NCI-H1092 treated with DMSO at 0.1 percent for 48 hours (cell line): ENCODE measurements around the gene DUSP16.
"Not testable (repeated sequence)": the region's sequence is repeated elsewhere in the genome, so short reads cannot be mapped to it uniquely, and the experiment has no call there.

Experiments used
- DNase-seq: peaks from one replicate; lab custom pipeline; 2025; lab: John Stamatoyannopoulos, UW

Gene DUSP16

DNA sequence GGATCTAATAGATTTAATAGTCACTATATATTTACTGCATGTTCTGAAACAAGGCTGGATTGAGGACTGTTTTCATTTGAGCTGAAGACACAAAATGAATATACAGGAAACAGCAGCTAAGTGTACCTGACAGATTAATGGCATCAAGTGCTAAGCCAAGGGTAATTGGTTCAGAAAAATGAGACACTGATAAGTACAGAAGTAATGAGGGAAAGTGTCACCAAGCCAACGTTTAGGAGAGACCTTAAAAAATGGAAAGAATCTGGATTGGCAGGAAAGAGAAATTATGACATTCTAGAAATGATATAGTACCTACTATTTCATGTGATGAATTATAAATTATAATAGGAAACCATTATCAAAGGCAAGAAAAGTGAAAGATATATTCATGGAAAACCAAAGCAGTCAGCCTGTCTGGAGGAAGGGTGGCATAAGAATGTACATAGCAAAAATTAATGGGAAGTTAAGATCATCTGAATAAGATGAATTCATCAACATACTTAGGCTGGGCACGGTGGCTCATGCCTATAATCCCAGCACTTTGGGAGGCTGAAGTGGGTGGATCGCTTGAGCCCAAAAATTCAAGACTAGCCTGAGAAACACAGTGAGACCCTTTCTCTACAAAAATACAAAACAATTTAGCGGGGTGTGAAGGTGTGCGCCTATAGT lies 21.0 kb upstream of the DUSP16 start:
- no peak for DNase-seq

DNA sequence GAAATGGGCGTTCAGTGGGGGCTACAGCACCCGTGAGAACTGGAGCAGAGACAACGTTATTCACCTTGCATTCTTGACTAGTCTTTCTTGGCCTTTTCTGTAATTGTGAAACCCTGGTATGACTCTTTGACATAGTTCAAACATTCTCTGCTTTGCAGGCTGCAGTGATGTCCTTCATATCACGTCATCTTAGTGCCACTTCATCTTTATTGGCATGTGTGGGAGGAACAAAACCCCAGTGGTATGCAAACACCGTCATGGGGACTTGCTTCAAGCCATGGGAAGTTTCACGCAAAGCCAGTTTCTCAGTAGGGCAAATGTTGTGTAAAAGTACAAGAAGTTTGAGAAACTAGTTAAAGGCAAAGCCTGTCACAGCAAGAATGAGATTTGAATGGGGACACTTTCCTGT lies 20.2 kb upstream of the DUSP16 start:
- no peak for DNase-seq

DNA sequence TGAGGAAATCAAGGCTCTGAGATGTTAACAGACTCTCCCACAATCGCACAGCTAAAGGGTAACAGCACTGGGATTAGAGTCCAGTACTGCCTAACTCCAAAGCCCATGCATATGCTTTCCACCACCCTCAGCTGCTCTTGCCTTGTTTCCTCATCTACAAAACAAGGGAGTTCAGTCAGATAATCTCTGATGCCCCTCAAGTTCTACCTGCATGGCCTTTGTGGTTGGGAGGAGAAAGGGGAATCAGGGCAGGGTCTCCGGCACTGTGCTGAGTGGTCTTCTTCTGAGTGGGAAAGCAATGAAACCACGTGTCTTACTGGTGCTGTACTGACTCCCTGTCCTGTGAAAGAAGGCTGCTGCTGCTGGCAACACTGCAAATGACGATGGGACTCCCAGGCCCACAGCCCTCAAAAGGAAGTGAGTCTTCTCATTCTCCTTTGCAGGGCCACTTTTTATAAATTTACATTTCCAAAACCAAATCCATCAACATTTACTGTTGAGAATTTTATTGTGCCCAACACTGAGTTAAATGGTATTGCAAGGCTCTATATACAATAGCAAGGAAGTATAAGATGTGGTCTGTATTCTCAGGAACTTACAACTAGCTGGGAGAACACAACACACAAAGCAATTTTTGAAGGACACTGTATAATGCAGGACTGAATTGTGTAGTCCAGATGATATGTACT lies 19.7 kb upstream of the DUSP16 start:
- no peak for DNase-seq

GRCh38 chr12:12580716-12581115 lies 18.1 kb upstream of the DUSP16 start:
- not testable (repeated sequence) for DNase-seq

- DNase-seq: no peak
Measured at GRCh38 chr12:12577786-12578185, 15.1 kb upstream of the DUSP16 start.

GRCh38 chr12:12572659-12573058 lies 10.0 kb upstream of the DUSP16 start:
- no peak for DNase-seq

- not testable (repeated sequence) for DNase-seq
Measured at GRCh38 chr12:12565971-12566370, 3.3 kb upstream of the DUSP16 start.

GRCh38 chr12:12564911-12565310 lies 2.2 kb upstream of the DUSP16 start:
- no peak for DNase-seq

DNA sequence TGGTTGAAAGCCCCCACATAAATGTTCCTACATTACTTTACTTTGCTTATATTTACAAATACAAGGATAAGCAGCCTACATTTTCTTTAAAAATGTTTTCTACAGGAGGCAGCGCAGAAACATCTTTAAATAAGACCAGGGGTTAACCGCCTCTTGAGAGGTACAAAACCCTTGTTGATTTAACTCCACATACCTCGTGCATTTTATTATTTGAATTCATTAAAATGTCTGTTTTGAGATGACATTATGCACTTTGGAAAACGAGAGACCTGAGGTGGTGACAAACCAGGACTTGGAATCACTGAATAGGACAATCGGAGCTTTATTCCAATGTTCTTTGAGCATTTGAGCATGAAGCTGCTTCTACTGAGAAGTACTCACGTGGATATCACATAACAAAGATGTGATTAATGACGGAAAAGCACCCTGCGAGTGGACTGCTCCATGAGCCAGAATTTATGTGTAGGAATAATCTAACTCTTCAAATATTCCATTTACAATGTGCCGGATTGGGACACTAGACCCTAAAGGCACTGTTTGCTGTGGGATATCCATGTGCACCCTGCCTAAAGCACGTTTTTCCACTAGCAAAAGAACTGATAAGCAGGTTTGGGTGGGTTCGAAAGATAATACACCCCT lies 746 bp upstream of the DUSP16 start:
- DNase-seq: peak; percentile 51

DNA sequence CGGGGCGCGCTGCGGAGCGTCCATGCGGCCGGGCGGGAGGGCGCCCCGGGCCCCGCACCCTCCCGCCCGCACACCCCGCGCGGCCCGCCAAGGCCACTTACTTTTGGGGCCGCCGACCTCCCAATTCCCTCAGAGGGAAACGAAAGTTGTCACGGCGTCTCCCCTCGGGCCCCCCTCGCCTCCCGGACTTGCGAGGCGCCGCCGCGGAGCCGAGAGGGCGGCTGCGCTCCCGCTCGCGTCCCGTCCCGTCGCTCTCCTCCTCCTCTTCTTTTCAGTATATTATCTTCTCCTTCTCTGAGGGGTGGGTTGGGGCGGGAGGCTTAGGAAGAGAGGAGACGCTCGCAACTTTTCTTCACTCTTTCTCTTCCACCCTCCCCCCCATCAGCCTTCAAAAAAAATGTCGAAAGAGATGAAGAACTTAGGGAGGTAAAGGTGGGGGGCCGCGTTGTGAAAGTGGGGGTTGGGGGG lies 613 bp downstream of the DUSP16 start:
- peak; percentile 64 for DNase-seq

DNA sequence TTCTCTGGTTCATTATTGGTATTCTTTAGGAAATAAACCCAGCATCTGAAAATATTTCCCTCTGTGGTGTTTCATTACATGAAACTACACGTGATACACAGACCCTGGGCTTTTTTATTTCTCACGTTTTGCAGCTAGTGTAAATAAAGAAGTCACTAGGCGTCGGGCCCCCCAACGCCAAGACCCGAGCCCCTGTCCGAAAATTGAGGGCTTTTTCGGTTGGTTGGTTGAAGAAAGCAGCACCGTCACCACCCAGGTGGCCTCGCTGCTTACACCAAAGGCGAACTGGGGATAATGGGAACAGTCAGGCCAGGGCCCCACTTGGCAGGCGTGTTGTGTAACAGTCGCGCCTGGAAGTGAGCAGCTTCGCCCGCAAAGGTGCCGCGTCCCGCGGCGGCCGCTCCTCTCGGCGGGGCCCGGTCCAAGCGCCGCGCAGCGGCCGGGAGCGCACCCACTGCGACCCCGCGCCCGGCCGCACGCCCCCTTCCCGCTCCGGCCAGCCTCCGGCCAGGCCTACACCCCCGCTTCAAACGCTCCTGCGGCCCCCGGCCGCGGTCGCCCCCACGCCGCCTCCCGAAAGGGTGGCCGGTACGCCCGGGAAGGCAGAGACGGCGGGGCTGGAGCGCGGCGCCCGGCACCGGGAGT lies 1.2 kb downstream of the DUSP16 start:
- peak; percentile 63 for DNase-seq

DNA sequence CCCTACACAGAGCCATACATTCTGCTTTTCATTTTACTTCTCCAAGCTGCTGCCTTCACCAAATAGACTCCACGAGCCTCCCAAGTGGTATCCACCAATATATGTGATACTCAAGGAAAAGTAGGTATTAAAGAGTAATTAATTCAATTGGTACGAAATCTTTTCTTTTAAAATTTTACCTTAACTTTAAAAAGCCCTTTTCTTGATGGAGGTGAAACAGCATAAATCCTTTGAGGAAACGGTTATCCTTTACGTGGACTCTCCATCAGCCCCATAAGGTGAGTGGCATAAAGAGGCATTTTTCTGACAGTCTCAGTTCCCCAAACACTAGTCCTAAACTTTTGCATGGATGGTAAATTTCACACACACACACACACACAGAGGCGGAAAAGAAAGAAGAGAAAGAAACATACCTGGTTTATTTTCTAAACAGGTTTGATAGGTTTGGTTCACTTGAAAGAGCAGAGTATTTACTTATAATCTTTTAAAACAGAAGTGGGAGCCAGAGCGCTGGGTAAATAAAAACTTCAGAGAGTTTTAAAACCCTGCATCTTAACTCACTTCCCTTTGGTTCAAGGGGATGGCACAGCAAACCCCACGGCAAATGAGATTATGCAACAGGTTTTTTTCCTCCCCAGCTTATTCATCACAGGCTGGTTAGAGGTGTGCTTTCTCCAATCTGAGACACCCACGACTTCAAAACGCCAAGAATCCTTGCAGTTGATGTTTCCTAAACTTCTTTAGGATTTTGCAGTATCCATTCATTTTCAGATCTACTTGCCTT lies 1.9 kb downstream of the DUSP16 start:
- peak; percentile 63 for DNase-seq

DNA sequence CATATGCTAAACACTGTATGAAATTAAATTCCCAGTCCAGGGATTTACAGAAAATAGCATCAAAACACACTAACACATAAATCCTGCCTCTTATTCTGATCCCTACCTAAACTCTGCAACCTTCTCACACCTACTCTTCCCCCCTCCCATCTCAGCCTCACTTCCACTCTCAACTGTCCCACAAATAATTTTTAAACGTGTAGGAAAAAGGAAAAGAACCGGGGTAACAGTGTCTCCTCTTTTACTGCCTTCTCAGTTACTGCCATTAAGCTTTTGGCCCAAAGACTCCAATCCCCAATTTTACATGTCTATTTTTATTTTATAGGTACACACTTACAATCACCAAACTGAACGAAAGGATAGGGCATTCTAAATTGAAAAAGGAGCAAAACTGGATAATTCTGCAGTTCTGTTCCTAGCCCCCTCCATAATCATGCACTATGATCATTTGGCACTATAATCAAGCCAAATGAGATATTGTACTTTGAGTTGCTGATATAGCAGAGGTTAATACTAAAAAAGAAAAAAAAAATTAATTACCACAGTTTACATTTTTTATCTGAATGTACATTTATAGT lies 2.9 kb downstream of the DUSP16 start:
- no peak for DNase-seq

GRCh38 chr12:12558291-12558690 lies 4.4 kb downstream of the DUSP16 start:
- no peak for DNase-seq

GRCh38 chr12:12557733-12558132 lies 4.9 kb downstream of the DUSP16 start:
- DNase-seq: no peak

DNA sequence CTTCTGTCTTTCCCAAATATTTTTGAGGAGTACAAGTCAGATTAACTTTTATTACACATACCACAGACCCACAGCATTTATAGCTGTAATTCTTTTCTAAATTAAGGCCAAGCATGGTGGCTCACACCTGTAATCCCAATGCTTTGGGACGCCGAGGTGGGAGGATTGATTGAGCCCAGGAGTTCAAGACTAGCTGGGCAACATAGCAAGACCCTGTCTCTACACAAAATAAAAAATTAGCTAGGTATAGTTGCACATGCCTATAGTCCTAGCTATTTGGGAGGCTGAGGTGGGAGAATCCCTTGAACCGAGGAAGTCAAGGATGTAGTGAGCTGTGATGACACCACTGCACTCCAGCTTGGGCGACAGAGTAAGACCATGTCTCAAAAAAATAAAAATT lies 7.0 kb downstream of the DUSP16 start:
- no peak for DNase-seq

- no peak for DNase-seq
Measured at GRCh38 chr12:12553208-12553785, 9.4 kb downstream of the DUSP16 start.

DNA sequence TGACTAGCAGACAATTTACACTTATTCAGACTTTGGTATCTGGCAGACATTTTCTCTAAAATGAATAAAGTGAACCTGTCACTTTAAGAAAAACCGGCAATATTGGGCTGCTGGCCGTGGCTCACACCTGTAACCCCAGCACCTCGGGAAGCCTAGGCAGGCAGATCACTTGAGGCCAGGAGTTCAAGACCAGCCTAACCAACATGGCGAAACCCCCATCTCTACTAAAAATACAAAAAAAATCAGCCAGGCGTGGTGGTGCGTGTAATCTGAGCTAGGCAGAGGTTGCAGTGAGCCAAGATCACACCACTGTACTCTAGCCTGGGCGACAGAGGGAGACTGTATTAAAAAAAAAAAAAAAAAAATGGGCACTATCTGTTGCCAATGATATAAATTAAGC lies 11.5 kb downstream of the DUSP16 start:
- DNase-seq: no peak

DNA sequence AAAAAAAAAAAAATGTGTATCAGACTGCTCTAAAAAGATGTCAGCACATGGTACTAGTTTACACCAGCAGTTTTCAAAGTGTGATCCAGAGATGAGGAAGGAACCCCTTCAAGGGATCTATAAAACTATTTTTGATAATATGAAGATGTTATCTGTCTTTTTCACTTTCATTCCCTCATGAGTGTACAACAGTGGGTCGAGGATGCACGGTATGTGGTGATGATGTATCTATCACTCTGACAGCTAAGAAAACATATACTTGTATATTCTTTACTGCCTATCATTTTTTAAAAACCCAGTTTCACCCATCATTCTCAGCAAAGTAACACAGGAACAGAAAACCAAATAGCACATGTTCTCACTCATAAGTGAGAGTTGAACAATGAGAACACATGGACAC lies 12.4 kb downstream of the DUSP16 start:
- no peak for DNase-seq

GRCh38 chr12:12549426-12549825 lies 13.2 kb downstream of the DUSP16 start:
- no peak for DNase-seq

DNA sequence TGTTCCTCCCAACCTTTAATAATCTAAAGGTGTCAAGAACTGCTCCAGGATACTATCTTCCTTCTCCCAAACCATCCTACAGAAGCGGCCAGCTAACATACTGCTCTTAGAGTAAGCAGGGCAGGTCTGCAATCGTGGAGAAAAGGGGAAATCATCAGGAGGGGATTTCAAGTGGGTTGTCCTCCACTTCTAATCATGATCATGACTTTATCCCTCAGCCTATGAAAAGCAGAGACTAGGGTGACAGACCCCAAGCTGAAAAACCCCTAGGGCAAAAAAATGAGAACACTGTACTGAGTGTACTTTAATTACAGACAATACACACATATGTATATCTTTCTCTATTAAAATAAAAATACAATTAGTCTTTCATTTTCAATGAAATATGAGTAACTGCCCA lies 13.9 kb downstream of the DUSP16 start:
- DNase-seq: no peak
